CD4-positive, alpha-beta T cell treated with Interferon gamma for 1 hour (primary cell): ENCODE results near the gene CLN6.
"Not testable (repeated sequence)": the region's sequence is repeated elsewhere in the genome, so short reads cannot be mapped to it uniquely, and the experiment has no call there.

Experiments
- DNase-seq: peaks from one replicate; pipeline ENCODE4 v3.0.0-alpha.2; 2020

CLN6 gene

GRCh38 chr15:68252925-68253534 is 23.5 kb upstream of the CLN6 start:
- DNase-seq = no peak

- DNase-seq = no peak
Observed at GRCh38 chr15:68249058-68249713, 19.7 kb upstream of the CLN6 start.

DNA sequence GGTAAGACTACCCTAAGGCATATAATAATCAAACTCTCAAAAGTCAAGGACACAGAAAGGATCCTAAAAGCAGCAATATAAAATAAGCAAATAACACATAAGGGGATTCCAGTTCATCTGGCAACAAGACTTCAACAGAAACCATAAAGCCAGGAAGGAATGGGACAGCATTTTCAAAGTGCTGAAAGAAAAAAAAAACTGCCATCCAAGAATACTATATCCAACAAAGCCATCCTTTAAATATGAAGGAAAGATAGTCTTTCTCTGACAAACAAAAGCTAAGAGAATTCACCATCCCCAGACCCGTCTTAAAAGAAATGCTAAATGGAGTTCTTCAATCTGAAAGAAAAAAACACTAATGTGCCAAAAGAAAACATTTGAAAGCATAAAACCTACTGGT is 14.7 kb upstream of the CLN6 start:
- no peak for DNase-seq

GRCh38 chr15:68241088-68241935 is 11.8 kb upstream of the CLN6 start:
- DNase-seq = no peak

DNA sequence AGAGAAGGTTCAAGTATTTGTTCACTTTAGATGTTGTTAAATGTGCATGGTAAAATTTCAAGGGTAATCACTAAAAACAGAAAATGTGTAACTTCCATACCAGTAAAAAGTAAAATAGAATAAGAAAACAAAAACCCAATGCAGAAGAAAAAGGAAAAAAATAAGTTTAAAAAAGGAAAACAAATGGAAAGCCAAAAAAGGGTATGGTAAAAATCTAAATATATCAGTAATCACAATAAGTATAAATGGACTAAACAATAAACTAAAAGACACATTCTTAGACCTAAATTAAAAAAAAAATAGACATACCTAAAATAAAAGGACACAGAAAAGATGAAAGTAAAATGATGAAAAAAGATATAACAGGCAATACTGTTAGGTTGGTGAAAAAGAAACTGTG is 9.5 kb upstream of the CLN6 start:
- no peak for DNase-seq

- DNase-seq = no peak
Observed at GRCh38 chr15:68235022-68235421, 5.5 kb upstream of the CLN6 start.

GRCh38 chr15:68234520-68234919 is 5.0 kb upstream of the CLN6 start:
- not testable (repeated sequence) for DNase-seq

- DNase-seq = no peak
Observed at GRCh38 chr15:68234060-68234459, 4.5 kb upstream of the CLN6 start.

- no peak for DNase-seq
Observed at GRCh38 chr15:68232937-68233336, 3.4 kb upstream of the CLN6 start.

GRCh38 chr15:68232449-68232848 is 2.9 kb upstream of the CLN6 start:
- DNase-seq = no peak

DNA sequence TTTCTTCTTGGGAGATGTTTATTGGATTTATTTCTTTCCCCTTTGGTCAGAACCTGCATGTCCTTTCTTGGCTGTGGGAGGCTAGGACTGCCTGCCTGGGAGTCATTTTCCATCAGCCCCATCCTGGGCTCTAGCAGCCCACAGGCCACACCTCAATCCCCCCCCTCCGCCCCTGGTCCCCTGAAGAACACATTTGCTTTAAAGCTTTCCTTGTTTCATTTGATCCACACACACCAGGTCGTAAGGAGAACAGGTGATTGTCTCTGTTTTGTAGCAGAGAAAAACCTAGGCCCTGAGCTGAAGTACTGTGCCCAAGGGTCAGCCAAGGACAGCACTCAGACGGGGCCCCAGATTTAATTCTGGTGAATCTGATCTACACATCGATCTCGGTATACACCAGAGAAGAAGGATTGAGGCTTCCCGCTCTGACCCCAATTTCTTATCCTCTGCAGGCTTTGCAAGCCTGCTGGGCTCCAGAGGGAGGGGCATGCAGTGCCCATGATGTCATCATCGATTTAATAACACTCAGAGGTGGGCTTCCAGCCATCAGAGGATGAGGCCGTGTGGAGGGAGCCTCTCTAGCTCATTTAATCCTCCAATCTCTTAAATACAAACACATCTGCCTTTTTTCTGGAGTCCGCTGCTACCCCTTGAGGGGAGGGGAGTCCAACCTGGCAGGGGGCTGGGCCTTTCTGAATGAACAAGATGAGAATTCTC is 1.7 kb upstream of the CLN6 start:
- DNase-seq = no peak

GRCh38 chr15:68230157-68231100 is 901 bp upstream of the CLN6 start:
- no peak for DNase-seq

GRCh38 chr15:68228971-68229385 is 550 bp downstream of the CLN6 start:
- DNase-seq = no peak

- no peak for DNase-seq
Observed at GRCh38 chr15:68228143-68228970, 1.2 kb downstream of the CLN6 start.

DNA sequence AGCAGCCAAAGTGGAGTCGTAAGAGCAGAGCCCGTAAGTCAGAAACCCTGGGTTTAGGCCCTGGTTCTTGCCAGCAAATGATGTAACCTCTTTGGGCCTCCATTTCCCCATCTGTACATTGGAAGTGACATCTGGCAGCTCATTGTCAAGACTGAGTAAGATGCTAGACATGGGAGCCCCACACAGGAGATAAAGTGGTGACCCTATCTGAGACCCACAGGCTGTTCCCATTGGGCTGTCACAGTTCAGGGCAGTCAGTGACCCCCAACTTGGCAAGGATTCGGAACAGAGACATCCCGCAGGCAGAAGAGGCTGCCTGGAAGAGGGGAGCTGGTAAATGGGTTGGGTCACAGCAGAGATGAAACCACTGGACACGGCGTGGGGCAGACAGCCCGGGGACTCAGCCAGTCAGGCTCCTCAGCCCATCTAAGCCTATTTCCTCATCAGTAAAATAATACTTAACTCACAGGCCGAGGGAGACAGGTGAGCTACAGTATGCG is 1.8 kb downstream of the CLN6 start:
- no peak for DNase-seq

DNA sequence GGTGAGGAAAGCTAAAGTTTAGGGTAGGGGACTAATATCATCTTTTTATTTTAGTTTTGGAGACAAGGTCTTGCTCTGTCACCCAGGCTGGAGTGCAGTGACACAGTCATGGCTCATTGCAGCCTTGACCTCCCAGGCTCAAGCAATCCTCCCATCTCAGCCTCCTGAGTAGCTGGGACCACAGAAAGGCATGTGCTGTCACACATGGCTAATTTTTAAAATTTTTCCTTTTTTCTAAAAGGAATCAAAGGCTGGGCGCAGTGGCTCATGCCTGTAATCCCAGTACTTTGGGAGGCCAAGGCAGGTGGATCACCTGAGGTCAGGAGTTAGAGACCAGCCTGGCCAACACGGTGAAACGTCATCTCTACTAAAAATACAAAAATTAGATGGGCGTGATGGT is 4.1 kb downstream of the CLN6 start:
- not testable (repeated sequence) for DNase-seq

DNA sequence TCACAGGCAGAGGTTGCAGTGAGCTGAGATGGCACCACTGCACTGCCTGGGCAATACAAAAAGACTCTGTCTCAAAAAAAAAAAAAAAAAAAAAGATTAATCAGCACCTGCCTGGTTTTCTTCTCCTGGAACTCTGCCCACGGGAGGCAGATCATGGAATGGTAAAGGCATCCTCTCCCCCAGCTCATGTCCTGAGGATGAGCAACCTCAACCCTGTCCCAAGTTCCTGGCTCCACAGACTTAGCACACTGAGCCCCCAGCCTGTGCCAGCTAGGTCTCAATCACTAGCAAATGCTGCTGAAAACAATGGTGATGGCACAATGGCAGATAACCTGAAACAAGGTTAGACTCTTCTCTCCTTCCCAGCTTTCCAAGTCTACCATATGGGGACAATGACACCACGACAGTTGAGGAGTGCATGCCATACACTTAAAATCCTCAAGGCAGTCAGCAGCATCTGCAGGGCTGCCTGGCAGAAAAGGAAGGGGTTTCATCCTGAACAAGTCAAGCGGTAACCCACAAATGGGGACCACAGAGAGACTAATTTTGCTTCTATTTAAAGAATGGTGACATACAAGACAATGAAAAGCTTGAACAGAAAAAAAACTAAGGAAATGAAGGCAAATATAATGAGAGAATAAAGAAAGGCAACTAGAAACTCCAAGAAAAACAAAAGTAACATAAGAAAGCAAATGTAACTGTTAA is 4.8 kb downstream of the CLN6 start:
- no peak for DNase-seq

DNA sequence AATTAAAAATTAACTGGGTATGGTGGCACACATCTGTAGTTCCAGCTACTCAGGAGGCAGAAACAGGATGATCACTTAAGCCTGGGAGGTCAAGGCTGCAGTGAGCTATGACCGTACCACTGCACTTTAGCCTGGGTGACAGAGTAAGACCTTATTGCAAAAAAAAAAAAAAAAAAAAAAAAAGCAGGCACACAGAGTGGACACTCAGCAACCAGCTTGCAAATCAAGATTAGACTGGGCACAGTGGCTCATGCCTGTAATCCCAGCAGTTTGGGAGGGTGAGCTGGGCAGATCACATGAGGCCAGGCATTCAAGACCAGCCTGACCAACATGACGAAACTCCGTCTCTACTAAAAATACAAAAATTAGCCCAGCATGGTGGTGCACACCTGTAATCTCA is 5.4 kb downstream of the CLN6 start:
- DNase-seq = no peak

GRCh38 chr15:68223171-68223570 is 6.4 kb downstream of the CLN6 start:
- DNase-seq = no peak

GRCh38 chr15:68222432-68222743 is 7.1 kb downstream of the CLN6 start:
- DNase-seq = not testable (repeated sequence)
